ENCODE data around the gene AADACL4. TPM values are rescaled to one million over a fixed set of nuclear protein-coding genes. Genes with fewer than 3 reads are reported as not detected.

The AADACL4 gene
- total and polyA plus RNA-seq, 5 donors from 2014 or later, result not detected

Other genes starting within 250 kb of the AADACL4 start
- gene DHRS3, start 25.9 kb upstream of the AADACL4 start, total RNA-seq, result 15.2 TPM
- gene DHRS3, start 25.9 kb upstream of the AADACL4 start, polyA plus RNA-seq, result 10 to 100 TPM in 3 of 4 donors, 1 to 10 TPM in 1; 8.8 to 25.6 (median 16.1) TPM
- gene AADACL3, start 72.0 kb downstream of the AADACL4 start, total RNA-seq, result not detected
- not detected for gene AADACL3, start 72.0 kb downstream of the AADACL4 start, polyA plus RNA-seq
- not detected for gene CFAP107, start 102.1 kb downstream of the AADACL4 start, total RNA-seq
- not detected for gene CFAP107, start 102.1 kb downstream of the AADACL4 start, polyA plus RNA-seq
- not detected for gene PRAMEF12, start 129.7 kb downstream of the AADACL4 start, total RNA-seq
- gene PRAMEF12, start 129.7 kb downstream of the AADACL4 start, polyA plus RNA-seq, result not detected
- not detected for gene PRAMEF1, start 147.3 kb downstream of the AADACL4 start, total RNA-seq
- gene PRAMEF1, start 147.3 kb downstream of the AADACL4 start, polyA plus RNA-seq, result not detected
- gene PRAMEF11, start 187.3 kb downstream of the AADACL4 start, total RNA-seq, result not detected
- not detected for gene PRAMEF11, start 187.3 kb downstream of the AADACL4 start, polyA plus RNA-seq
- gene HNRNPCL1, start 204.6 kb downstream of the AADACL4 start, total RNA-seq, result not detected
- under 1 TPM in 1 of 4 donors, not detected in 3; 0.17 TPM for gene HNRNPCL1, start 204.6 kb downstream of the AADACL4 start, polyA plus RNA-seq
- gene PRAMEF2, start 213.0 kb downstream of the AADACL4 start, total RNA-seq, result not detected
- not detected for gene PRAMEF2, start 213.0 kb downstream of the AADACL4 start, polyA plus RNA-seq
- not detected for gene PRAMEF4, start 242.1 kb downstream of the AADACL4 start, total RNA-seq
- gene PRAMEF4, start 242.1 kb downstream of the AADACL4 start, polyA plus RNA-seq, result not detected